ENCODE results near the gene CELF1. TPM values are rescaled to one million over a fixed set of nuclear protein-coding genes. Genes with fewer than 3 reads are reported as not detected.

CELF1 gene
- total RNA-seq, 1 donor from 2014 or later = 125 TPM

GRCh38 chr11:47495011-47495855, 57.7 kb downstream of the CELF1 start:
- peaks cover 8% of the 10 kb centered on the region for H3K36me3 Mint-ChIP-seq
- H3K27ac Mint-ChIP-seq = no peak overlapping the region
- H3K4me1 Mint-ChIP-seq (ENCODE audit: unreplicated experiment) = peaks cover 6% of the 10 kb centered on the region
- TF ChIP-seq CTCF (conservative IDR thresholded peaks at IDR 0.05) = no peak
- no peaks in the 10 kb centered on the region for H3K27me3 Mint-ChIP-seq
- H3K4me3 Mint-ChIP-seq = no peak overlapping the region
- no peak for DNase-seq (ENCODE audit: extremely low spot score, unreplicated experiment)
- H3K9me3 Mint-ChIP-seq = no peaks in the 10 kb centered on the region

GRCh38 chr11:47489395-47489755, 63.6 kb downstream of the CELF1 start:
- Mint-ChIP-seq H3K4me1 (ENCODE audit: unreplicated experiment) (no peaks in the 10 kb centered on the region), H3K27me3 (no peaks in the 10 kb centered on the region), H3K9me3 (no peaks in the 10 kb centered on the region), H3K36me3 (peaks cover 24% of the 10 kb centered on the region), H3K4me3 (no peak overlapping the region), H3K27ac (no peak overlapping the region)
- DNase-seq (ENCODE audit: extremely low spot score, unreplicated experiment) = no peak
- TF ChIP-seq CTCF (conservative IDR thresholded peaks at IDR 0.05) = no peak

- Mint-ChIP-seq H3K36me3 (peaks cover 28% of the 10 kb centered on the region), H3K27ac (no peak overlapping the region), H3K27me3 (no peaks in the 10 kb centered on the region), H3K9me3 (no peaks in the 10 kb centered on the region), H3K4me3 (no peak overlapping the region), H3K4me1 (ENCODE audit: unreplicated experiment) (no peaks in the 10 kb centered on the region)
- TF ChIP-seq CTCF (conservative IDR thresholded peaks at IDR 0.05) = no peak
- no peak for DNase-seq (ENCODE audit: extremely low spot score, unreplicated experiment)
Measured at GRCh38 chr11:47488674-47489394, 64.1 kb downstream of the CELF1 start.

- Mint-ChIP-seq H3K4me1 (ENCODE audit: unreplicated experiment) (no peaks in the 10 kb centered on the region), H3K36me3 (peaks cover 33% of the 10 kb centered on the region), H3K27ac (peak overlapping the region; percentile 10), H3K4me3 (no peak overlapping the region), H3K27me3 (no peaks in the 10 kb centered on the region), H3K9me3 (no peaks in the 10 kb centered on the region)
- no peak for DNase-seq (ENCODE audit: extremely low spot score, unreplicated experiment)
- TF ChIP-seq CTCF (conservative IDR thresholded peaks at IDR 0.05) = no peak
Measured at GRCh38 chr11:47488111-47488510, 64.8 kb downstream of the CELF1 start.

GRCh38 chr11:47487421-47487820, 65.5 kb downstream of the CELF1 start:
- Mint-ChIP-seq H3K9me3 (no peaks in the 10 kb centered on the region), H3K4me1 (ENCODE audit: unreplicated experiment) (no peaks in the 10 kb centered on the region), H3K27ac (no peak overlapping the region), H3K27me3 (no peaks in the 10 kb centered on the region), H3K4me3 (no peak overlapping the region), H3K36me3 (peaks cover 29% of the 10 kb centered on the region)
- no peak for DNase-seq (ENCODE audit: extremely low spot score, unreplicated experiment)
- TF ChIP-seq CTCF (conservative IDR thresholded peaks at IDR 0.05) = no peak
